Right atrium auricular region (tissue), 2 donors: ENCODE measurements around the gene GAREM2. TPM values are rescaled to one million over a fixed set of nuclear protein-coding genes. Genes with fewer than 3 reads are reported as not detected.

Source experiments
- DNase-seq: peaks from one replicate; pipeline ENCODE4 v3.0.0-alpha.2; 2019; ENCODE audit warnings: low spot score
- H3K27ac ChIP-seq, 2 donors: fragments of 200-600 bp; sonication (generic); 1 replicate in 1 of 2; 2 replicates in 1 of 2; pipeline ENCODE4 v1.5.1; 2016 to 2019
- H3K27me3 ChIP-seq, 2 donors: fragments of 200-600 bp; sonication (generic); one replicate each; pipeline versions ENCODE4 v1.5.1 to v1.6.0; 2017 to 2019
- H3K36me3 ChIP-seq: fragments of 200-600 bp; sonication (generic); one replicate; pipeline ENCODE4 v1.5.1; 2016
- H3K4me1 ChIP-seq, 2 donors: fragments of 200-600 bp; sonication (generic); one replicate each; pipeline versions ENCODE4 v1.5.1 to v1.6.0; 2017 to 2019
- H3K4me3 ChIP-seq, 2 donors: fragments of 200-600 bp; sonication (generic); 1 replicate in 1 of 2; 2 replicates in 1 of 2; pipeline ENCODE4 v1.5.1; 2017 to 2019; ENCODE audit warnings: mild to moderate bottlenecking in 1 of 2, moderate library complexity in 1 of 2
- H3K9me3 ChIP-seq, 2 donors: fragments of 200-600 bp; sonication (generic); one replicate each; pipeline ENCODE4 v1.5.1; 2019
- total RNA-seq, 2 donors: library from RNA; depleted of rRNA; stranded (reverse); fragments of >200 nt; gene quantifications; one replicate each; pipeline ENCODE4 v1.1.0, GENCODE V29; 2016
- TF ChIP-seq, protein P1 (sequence below), 2 donors: fragments of 200-600 bp; sonication (generic); IDR thresholded peaks; one replicate each; pipeline ENCODE4 v1.5.1; 2019; ENCODE audit warnings: antibody characterized with exemption in 2 of 2

Gene GAREM2
- total RNA-seq, 2 donors from 2014 or later, result 3.0 to 48.4 TPM

DNA sequence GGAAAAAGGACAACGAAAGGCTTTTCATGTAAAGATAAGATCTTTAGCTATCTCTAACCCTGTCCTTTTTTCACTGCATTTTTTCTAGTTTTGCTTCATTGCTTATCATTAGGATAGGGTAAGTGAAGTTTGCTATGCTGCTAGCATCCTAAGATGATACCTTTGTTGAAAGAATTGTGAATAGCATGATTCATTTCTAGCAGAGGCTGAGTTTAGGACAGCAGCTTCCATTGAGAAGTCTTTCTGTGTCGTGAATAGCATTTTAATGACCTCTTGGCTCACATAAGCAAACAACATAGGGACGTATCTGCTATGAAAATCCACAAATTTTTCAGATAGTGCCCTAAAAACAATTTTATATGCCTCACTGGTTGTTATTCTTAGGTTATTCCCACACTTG lies 36.4 kb upstream of the GAREM2 start:
- TF ChIP-seq, protein P1, sequence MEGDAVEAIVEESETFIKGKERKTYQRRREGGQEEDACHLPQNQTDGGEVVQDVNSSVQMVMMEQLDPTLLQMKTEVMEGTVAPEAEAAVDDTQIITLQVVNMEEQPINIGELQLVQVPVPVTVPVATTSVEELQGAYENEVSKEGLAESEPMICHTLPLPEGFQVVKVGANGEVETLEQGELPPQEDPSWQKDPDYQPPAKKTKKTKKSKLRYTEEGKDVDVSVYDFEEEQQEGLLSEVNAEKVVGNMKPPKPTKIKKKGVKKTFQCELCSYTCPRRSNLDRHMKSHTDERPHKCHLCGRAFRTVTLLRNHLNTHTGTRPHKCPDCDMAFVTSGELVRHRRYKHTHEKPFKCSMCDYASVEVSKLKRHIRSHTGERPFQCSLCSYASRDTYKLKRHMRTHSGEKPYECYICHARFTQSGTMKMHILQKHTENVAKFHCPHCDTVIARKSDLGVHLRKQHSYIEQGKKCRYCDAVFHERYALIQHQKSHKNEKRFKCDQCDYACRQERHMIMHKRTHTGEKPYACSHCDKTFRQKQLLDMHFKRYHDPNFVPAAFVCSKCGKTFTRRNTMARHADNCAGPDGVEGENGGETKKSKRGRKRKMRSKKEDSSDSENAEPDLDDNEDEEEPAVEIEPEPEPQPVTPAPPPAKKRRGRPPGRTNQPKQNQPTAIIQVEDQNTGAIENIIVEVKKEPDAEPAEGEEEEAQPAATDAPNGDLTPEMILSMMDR (IDR thresholded peaks at IDR 0.05), result no peak
- no peak for DNase-seq
- Histone ChIP-seq H3K4me3 (no peak overlapping the region), H3K27ac (no peak overlapping the region), H3K4me1 (peaks cover 0 to 12% of the 10 kb centered on the region in 2 donors), H3K9me3 (no peaks in the 10 kb centered on the region), H3K27me3 (no peaks in the 10 kb centered on the region), H3K36me3 (peaks cover 19% of the 10 kb centered on the region)

GRCh38 chr2:26139269-26140183 lies 33.4 kb upstream of the GAREM2 start:
- no peak for DNase-seq
- Histone ChIP-seq H3K27ac (no peak overlapping the region), H3K4me1 (peaks cover 0 to 10% of the 10 kb centered on the region in 2 donors), H3K4me3 (no peak overlapping the region), H3K27me3 (no peaks in the 10 kb centered on the region), H3K36me3 (peaks cover 12% of the 10 kb centered on the region), H3K9me3 (no peaks in the 10 kb centered on the region)
- TF ChIP-seq, protein P1 (IDR thresholded peaks at IDR 0.05), result no peak

- H3K9me3 ChIP-seq, result no peaks in the 10 kb centered on the region
- TF ChIP-seq, protein P1 (IDR thresholded peaks at IDR 0.05), result no peak
- H3K4me1 ChIP-seq, result no peaks in the 10 kb centered on the region
These were observed 31.6 kb upstream of the GAREM2 start for GRCh38 chr2:26141145-26141769.

DNA sequence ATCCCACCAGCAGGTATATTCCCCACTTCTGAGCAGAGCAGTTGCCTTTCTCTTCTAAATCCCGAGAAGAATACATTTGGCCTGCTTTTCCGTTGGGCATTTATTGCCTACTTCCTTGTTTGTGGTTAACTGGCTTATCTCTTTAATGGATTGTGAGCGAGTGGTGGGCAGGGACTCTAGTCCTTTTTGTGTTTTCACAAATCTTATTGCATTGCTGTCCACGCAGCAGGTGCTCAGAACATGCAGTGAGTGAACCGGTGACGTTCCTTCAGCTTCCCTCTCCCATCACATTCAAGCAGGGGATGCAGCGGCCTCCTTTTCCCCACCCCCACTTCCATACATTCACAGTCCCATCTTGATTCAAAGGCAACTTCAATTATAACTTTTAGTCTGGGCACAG lies 28.9 kb upstream of the GAREM2 start:
- Histone ChIP-seq H3K9me3 (no peaks in the 10 kb centered on the region), H3K4me3 (no peak overlapping the region), H3K27ac (no peak overlapping the region), H3K36me3 (no peaks in the 10 kb centered on the region), H3K4me1 (no peaks in the 10 kb centered on the region), H3K27me3 (no peaks in the 10 kb centered on the region)
- TF ChIP-seq, protein P1 (IDR thresholded peaks at IDR 0.05), result no peak
- no peak for DNase-seq

More at GRCh38 chr2:26141145-26141769, 31.6 kb upstream of the GAREM2 start:
- DNase-seq, result no peak
- Histone ChIP-seq H3K4me3 (no peak overlapping the region), H3K27me3 (no peaks in the 10 kb centered on the region), H3K36me3 (peaks cover 4% of the 10 kb centered on the region), H3K27ac (no peak overlapping the region)

GRCh38 chr2:26144953-26145680 lies 27.8 kb upstream of the GAREM2 start:
- Histone ChIP-seq H3K27me3 (no peaks in the 10 kb centered on the region), H3K4me3 (no peak overlapping the region), H3K4me1 (no peaks in the 10 kb centered on the region), H3K9me3 (no peaks in the 10 kb centered on the region), H3K36me3 (no peaks in the 10 kb centered on the region), H3K27ac (no peak overlapping the region)
- TF ChIP-seq, protein P1 (IDR thresholded peaks at IDR 0.05), result peak; percentile 57 to 82
- no peak for DNase-seq
